Anterior cingulate cortex (tissue), 58 donors: ENCODE data around the gene SLC16A6.
A peak's percentile ranks its signal among the peaks of the same experiment; 100 is the strongest.
"Not testable (repeated sequence)": the region's sequence is repeated elsewhere in the genome, so short reads cannot be mapped to it uniquely, and the experiment has no call there.

Experiments
- DNase-seq, 58 donors: peaks; one replicate each; lab custom pipeline; 2025; lab: John Stamatoyannopoulos, UW

The SLC16A6 gene

GRCh38 chr17:68255151-68255550 is 35.8 kb downstream of the SLC16A6 start:
- DNase-seq, result no peak

DNA sequence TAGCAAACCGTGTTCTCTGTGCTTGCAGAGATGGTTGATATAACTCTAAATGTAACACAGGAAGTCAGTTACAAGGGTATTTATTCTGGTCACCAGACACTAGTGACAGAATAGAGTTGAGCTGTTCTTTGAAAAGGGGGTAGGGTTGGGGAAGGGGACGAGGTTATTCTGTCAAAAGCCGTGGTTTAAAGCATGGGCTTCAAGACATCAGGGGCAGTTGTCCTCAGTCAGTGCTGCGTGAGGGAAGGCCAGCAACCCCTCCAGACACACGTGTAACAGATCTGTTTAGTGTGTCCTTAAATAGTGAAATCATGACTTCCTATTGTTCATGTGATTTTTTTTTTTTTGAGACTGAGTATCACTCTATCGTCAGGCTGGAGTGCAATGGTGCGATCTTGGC is 37.5 kb downstream of the SLC16A6 start:
- DNase-seq, result not testable (repeated sequence)

GRCh38 chr17:68249354-68249765 is 41.6 kb downstream of the SLC16A6 start:
- DNase-seq, result no peak

DNA sequence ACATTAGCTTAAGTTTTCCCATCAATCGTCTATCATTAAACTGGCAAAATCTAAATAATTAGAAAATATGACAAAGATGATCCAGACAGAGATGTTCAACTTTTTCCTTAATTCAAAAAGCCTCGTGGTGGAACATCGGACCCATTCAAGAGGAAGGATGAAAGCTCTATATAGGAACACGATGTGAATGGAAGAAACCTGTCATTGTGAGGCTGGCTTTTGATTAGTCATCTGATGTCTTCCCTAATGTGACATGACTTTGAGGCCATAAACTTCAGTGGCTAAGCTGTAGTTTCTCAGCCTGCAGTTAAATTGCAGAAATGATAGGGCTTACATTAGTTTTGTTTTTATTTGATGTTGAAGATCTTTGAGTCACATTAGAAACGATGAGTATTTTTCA is 42.0 kb downstream of the SLC16A6 start:
- DNase-seq, result no peak

- DNase-seq, result peak in 30 of 58 donors; percentile 51 to 88 (median 78)
Observed at GRCh38 chr17:68248199-68248825, 42.6 kb downstream of the SLC16A6 start.

DNA sequence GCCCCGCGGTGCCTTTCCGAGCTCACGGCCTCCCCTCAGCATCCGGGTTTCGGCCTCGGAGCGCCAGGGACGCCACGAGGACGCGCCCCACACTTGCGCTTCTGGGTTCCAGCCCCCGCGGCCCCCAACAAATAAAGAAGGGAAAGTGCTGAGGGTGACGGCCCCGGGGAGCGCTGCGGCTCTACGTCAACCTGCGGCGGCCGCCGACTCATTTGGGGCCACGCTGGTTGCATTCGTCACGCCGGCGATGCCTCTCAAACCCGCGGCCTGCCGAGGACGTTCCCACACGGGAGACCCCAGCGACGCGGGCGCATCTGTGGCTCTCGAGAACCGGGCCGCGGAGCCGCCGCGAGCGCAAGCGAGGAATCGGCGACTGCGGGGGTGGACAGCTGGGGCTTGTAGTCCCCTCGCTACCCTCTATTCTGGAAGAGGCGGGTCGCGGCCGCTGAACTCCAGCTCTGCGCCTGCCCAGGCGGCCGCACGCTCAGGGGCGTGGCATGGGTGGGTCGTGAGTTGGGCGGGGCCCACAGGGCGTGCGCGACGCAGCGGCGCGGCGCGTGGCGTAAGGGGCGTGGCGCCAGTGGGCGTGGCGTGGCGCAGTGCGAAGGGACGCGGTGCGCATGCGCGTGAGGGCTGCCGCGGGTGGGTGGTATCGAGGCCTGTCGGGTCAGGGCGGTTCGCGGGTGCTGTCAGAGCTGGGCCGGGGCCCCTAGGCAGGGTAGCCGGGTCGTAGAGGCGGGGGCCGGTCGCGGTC is 43.3 kb downstream of the SLC16A6 start, which contains the start of gene AMZ2:
Gene AMZ2, plus strand, starts transcription at position 599 of the 754 bp plus-strand sequence. CDS start 2,145 bp downstream, outside the sequence.
- DNase-seq, result peak; percentile 59 to 99 (median 95)

DNA sequence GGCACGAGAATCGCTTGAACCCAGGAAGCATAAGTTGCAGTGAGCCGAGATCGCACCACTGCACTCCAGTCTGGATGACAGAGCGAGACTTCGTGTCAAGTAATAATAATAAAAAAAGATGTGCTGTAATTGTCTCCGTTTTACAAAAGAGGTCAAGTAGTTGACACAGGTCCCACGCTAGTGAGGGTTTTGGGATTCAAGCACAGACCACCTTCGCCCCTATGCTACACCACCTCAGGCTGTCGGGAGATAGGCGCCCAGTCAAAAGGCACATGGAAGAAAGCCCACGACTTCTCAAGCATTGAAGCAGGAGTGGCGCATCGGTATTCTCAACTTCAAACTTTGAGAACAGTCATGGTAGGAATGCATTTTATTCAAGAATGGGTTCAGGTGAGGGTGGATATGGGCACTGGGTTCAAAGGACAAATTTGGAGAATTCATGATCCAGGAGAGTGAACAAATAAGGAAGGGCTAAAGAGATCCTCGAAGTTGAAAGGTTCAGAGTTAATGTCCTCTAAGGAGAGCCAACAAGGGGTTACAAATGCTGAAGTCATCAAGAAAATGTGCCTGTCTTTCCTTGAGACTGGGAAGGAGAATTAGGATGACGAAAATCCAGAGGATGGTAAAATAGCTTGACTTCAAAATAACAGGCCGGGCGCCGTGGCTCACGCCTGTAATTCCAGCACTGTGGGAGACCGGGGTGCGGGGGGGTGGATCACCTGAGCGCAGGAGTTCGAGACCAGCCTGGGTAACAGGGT is 44.5 kb downstream of the SLC16A6 start:
- no peak for DNase-seq

GRCh38 chr17:68239632-68240366 is 51.1 kb downstream of the SLC16A6 start:
- DNase-seq, result no peak

- peak in 21 of 58 donors; percentile 12 to 70 (median 37) for DNase-seq
Observed at GRCh38 chr17:68238871-68239253, 52.1 kb downstream of the SLC16A6 start.

- DNase-seq, result no peak
Observed at GRCh38 chr17:68238164-68238870, 52.6 kb downstream of the SLC16A6 start.

DNA sequence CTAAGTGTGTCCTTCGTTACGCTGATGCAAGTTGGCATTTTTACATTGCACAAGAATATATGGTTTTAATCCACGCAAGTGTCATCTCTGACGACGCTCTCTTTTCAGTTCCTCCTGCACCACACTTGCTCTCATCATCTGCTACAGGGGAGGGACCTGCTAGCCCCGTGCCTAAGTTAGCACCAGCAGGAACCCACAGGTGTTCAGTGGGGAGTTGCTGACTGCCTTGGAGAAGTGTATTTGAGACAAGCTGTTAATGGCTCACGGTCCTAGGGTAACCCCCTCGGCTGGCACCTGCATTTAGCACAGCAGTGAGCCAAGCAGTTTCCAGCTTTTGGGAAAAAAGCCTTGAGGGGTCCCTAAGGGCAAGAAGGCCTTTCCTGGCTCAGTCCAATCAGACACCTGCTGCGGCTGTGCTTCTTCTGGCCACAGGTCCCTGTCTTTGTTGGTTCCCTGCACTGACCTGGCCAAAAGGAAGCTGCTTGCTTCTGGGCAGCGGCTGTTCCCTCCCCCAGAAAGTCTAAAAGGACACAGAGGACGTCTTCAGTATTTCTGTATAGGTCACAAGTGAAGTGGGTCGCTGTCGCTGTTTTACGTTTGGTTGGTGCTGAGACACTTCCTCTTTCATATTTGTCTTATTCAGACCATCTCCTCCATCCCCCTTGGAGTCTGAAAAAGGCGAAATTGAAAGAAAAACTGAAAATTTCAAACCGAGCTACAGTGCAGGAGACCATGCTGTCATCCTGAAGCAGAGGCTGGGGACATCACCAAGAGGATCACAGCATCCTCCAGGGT is 53.4 kb downstream of the SLC16A6 start:
- peak in 1 of 58 donors; percentile 16 for DNase-seq

- DNase-seq, result peak in 49 of 58 donors; percentile 8 to 88 (median 65)
Observed at GRCh38 chr17:68235336-68235791, 55.6 kb downstream of the SLC16A6 start.

- DNase-seq, result peak in 29 of 58 donors; percentile 21 to 88 (median 60)
Observed at GRCh38 chr17:68234726-68235335, 56.1 kb downstream of the SLC16A6 start.

DNA sequence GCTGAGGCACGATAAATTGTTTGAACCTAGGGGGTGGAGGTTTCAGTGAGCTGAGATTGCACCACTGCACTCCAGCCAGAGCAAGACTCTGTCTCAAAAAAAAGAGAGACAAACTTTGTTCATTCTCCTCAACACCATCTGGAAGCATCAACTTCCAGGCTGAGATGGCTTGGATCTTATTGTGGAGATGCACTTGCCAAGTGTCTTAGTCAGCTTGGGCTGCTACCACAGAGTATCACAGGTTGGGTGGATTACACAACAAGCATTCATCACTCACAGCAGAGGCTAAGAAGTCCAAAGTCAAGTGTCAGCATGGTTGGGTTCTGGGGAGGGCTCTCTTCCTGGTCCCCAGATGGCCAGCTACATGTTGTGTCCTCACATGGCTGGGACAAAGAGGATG is 58.2 kb downstream of the SLC16A6 start:
- DNase-seq, result not testable (repeated sequence)

- DNase-seq, result no peak
Observed at GRCh38 chr17:68231541-68231940, 59.4 kb downstream of the SLC16A6 start.

DNA sequence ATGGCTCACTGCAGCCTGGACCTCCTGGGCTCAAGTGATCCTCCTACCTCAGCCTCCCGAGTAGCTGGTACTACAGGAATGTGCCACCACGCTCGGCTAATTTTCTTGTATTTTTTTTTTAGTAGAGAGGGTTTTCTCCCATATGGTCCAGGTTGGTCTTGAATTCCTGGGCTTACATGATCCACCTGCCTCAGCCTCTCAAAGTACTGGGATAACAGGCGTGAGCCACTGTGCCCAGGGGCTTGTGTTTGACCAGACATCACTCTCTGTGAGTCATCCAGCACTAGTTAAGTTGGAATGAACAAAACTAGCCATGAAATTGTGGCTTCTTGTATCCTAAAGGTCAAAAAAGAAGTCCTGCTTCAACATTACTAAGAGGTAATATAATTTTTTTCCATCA is 59.8 kb downstream of the SLC16A6 start:
- DNase-seq, result not testable (repeated sequence)

- no peak for DNase-seq
Observed at GRCh38 chr17:68229619-68230018, 61.3 kb downstream of the SLC16A6 start.
